HL-60 (cell line): Measurements from ENCODE around the gene NR2F6.

Experiments used
- CTCF ChIP-seq: IDR thresholded peaks from one replicate; pipeline ENCODE4 v1.5.1; 2011; ENCODE audit warnings: low read length, control low read depth, inconsistent platforms; ENCODE audit not compliant: insufficient read depth
- GABPA ChIP-seq: IDR thresholded peaks from 2 replicates; pipeline ENCODE4 v1.6.1; 2012; ENCODE audit warnings: low read depth
- POLR2AphosphoS5 ChIP-seq: IDR thresholded peaks from 2 replicates; pipeline ENCODE4 v1.6.1; 2012; ENCODE audit warnings: low read depth
- REST ChIP-seq: IDR thresholded peaks from 2 replicates; pipeline ENCODE4 v1.6.1; 2012; ENCODE audit warnings: low read depth; ENCODE audit not compliant: insufficient replicate concordance

GRCh38 chr19:17266589-17266974, 20.9 kb upstream of the NR2F6 start:
- TF ChIP-seq CTCF (no peak), REST (no peak), POLR2AphosphoS5 (no peak), GABPA (no peak)
